Left hindlimb (tissue), 1 donor: Measurements from ENCODE around the gene GMDS.

Source experiments
- DNase-seq: peaks from one replicate; pipeline ENCODE4 v3.0.0-alpha.2; 2018

Gene GMDS

GRCh38 chr6:2237001-2237400, 8.4 kb downstream of the GMDS start:
- no peak for DNase-seq

- no peak for DNase-seq
Observed at GRCh38 chr6:2235777-2236495, 9.5 kb downstream of the GMDS start.

GRCh38 chr6:2232445-2232844, 13.0 kb downstream of the GMDS start:
- no peak for DNase-seq

GRCh38 chr6:2231438-2231837, 14.0 kb downstream of the GMDS start:
- DNase-seq, result no peak

- no peak for DNase-seq
Observed at GRCh38 chr6:2230659-2231277, 14.6 kb downstream of the GMDS start.

GRCh38 chr6:2229742-2230141, 15.7 kb downstream of the GMDS start:
- DNase-seq, result no peak

GRCh38 chr6:2229039-2229438, 16.4 kb downstream of the GMDS start:
- no peak for DNase-seq

- DNase-seq, result no peak
Observed at GRCh38 chr6:2228392-2228791, 17.0 kb downstream of the GMDS start.

GRCh38 chr6:2226775-2227174, 18.6 kb downstream of the GMDS start:
- no peak for DNase-seq

- no peak for DNase-seq
Observed at GRCh38 chr6:2225422-2226392, 19.7 kb downstream of the GMDS start.

GRCh38 chr6:2224847-2225382, 20.5 kb downstream of the GMDS start:
- DNase-seq, result no peak

- no peak for DNase-seq
Observed at GRCh38 chr6:2222275-2222842, 23.0 kb downstream of the GMDS start.

- DNase-seq, result no peak
Observed at GRCh38 chr6:2221726-2222274, 23.6 kb downstream of the GMDS start.

- DNase-seq, result no peak
Observed at GRCh38 chr6:2220154-2220553, 25.3 kb downstream of the GMDS start.

GRCh38 chr6:2218866-2219265, 26.5 kb downstream of the GMDS start:
- no peak for DNase-seq

GRCh38 chr6:2216794-2217383, 28.5 kb downstream of the GMDS start:
- no peak for DNase-seq

- no peak for DNase-seq
Observed at GRCh38 chr6:2215342-2215741, 30.1 kb downstream of the GMDS start.

GRCh38 chr6:2213086-2213485, 32.3 kb downstream of the GMDS start:
- no peak for DNase-seq

- DNase-seq, result no peak
Observed at GRCh38 chr6:2209226-2209809, 36.1 kb downstream of the GMDS start.

- DNase-seq, result no peak
Observed at GRCh38 chr6:2208468-2208867, 36.9 kb downstream of the GMDS start.

- no peak for DNase-seq
Observed at GRCh38 chr6:2205396-2205795, 40.0 kb downstream of the GMDS start.

- DNase-seq, result no peak
Observed at GRCh38 chr6:2204272-2204671, 41.1 kb downstream of the GMDS start.
